Activated T-cell treated with anti-CD3 and anti-CD28 coated beads, Interleukin-2, amount 50 U/mL, for 4 hours (primary cell): Measurements from ENCODE around the gene OR52I2. TPM values are rescaled to one million over a fixed set of nuclear protein-coding genes. Genes with fewer than 3 reads are reported as not detected.

Source experiments
- ATAC-seq, 2 donors: fragments of 200-7000 bp; cut with Tn5 transposase; one replicate each; pipeline ENCODE4 v1.10.0; 2021
- DNase-seq: peaks from one replicate; pipeline ENCODE4 v3.0.0-alpha.2; 2020
- H3K27me3 Mint-ChIP-seq: one replicate; pipeline ENCODE4 v1.8.0; 2021; ENCODE audit warnings: low read depth, mixed read lengths
- H3K36me3 Mint-ChIP-seq: one replicate; pipeline ENCODE4 v1.8.0; 2022; ENCODE audit warnings: mixed read lengths; ENCODE audit not compliant: insufficient read depth
- H3K4me1 Mint-ChIP-seq: one replicate; pipeline ENCODE4 v1.8.0; 2021; ENCODE audit warnings: low read depth, mixed read lengths
- H3K4me3 Mint-ChIP-seq: one replicate; pipeline ENCODE4 v1.8.0; 2021; ENCODE audit warnings: mild to moderate bottlenecking, moderate library complexity, mixed read lengths
- H3K9me3 Mint-ChIP-seq: one replicate; pipeline ENCODE4 v1.8.0; 2021; ENCODE audit warnings: mixed read lengths
- total RNA-seq, 3 donors: library from RNA; stranded (reverse); gene quantifications; one replicate each; pipeline ENCODE4 v1.2.1, GENCODE V29; 2021

The OR52I2 gene
- not detected for total RNA-seq

GRCh38 chr11:4581443-4581842 lies at the start of gene OR52I2:
Gene OR52I2 (plus strand): TSS chr11:4581743.
- Mint-ChIP-seq H3K4me3 (no peak within 1 kb of the TSS), H3K4me1 (no peaks in the 10 kb centered on the region), H3K9me3 (no peaks in the 10 kb centered on the region), H3K36me3 (no peaks in the 10 kb centered on the region), H3K27me3 (peaks cover 34% of the 10 kb centered on the region)
- DNase-seq, result no peak
- no peak for ATAC-seq

DNA sequence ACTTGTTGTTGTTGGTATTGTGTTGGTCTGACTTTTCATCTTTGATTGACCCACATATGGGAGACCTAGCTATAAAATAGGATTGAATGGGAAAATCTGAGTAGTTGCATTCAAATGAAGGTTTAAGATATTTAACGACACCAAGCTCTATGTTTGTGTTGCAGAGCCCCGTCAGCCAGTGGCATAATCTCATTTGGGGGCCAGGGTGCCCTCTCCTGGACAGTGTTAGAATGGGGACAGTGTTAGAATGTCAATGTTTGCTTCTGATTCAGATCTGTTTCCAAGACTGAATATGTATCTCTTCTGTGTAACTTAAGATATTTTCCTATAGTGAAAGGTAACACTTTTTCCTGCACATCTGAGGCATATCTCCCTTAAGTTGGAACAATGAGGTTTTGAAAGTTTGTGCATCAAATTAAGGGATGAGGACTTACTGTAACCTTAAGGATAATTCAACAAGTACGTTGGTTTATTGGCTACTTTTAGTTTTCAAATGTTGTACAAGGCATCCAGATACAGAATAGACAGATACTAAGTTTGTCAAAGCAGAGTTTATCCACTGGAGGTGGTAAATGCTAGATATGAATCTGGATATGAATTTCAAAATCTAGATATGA lies 41.8 kb upstream of the OR52I2 start:
- Mint-ChIP-seq H3K4me3 (no peak overlapping the region), H3K9me3 (no peaks in the 10 kb centered on the region), H3K4me1 (no peaks in the 10 kb centered on the region), H3K27me3 (peaks cover 15% of the 10 kb centered on the region), H3K36me3 (no peaks in the 10 kb centered on the region)
- DNase-seq, result peak; percentile 38
- peak; percentile 62 to 74 for ATAC-seq

DNA sequence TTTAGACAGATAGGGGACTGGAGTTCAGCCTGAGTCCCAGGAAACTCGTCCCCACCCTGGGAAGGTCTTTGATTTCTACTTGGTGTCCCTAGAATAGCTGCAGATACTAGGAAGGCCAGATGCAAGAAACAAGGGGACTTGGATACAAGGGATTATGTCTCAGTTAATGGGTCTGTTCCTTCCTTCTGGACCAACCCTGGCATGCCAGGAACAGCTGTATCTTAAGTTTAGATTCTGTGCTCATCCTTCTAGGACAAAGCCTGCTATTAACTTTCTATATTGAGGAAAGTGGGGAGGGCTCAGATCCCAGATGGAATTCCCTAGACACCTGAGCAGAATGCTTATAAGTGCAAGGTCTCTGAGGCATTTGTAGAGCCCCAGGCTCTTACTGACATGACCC lies 40.5 kb upstream of the OR52I2 start:
- Mint-ChIP-seq H3K9me3 (no peaks in the 10 kb centered on the region), H3K36me3 (no peaks in the 10 kb centered on the region), H3K4me3 (no peak overlapping the region), H3K27me3 (peaks cover 15% of the 10 kb centered on the region), H3K4me1 (no peaks in the 10 kb centered on the region)
- ATAC-seq (no peak), DNase-seq (no peak)

- Mint-ChIP-seq H3K27me3 (peaks cover 14% of the 10 kb centered on the region), H3K36me3 (no peaks in the 10 kb centered on the region), H3K9me3 (no peaks in the 10 kb centered on the region), H3K4me1 (no peaks in the 10 kb centered on the region), H3K4me3 (no peak overlapping the region)
- ATAC-seq, result no peak
- DNase-seq, result no peak
Observed at GRCh38 chr11:4543561-4543960, 38.0 kb upstream of the OR52I2 start.

GRCh38 chr11:4544891-4545290 lies 36.7 kb upstream of the OR52I2 start, which contains the start of gene OR52M1:
Gene OR52M1 (plus strand): TSS chr11:4545191. CDS start chr11:4545191, 0 bp downstream.
- Mint-ChIP-seq H3K36me3 (no peaks in the 10 kb centered on the region), H3K9me3 (no peaks in the 10 kb centered on the region), H3K4me1 (no peaks in the 10 kb centered on the region), H3K4me3 (no peak within 1 kb of the TSS), H3K27me3 (peaks cover 7% of the 10 kb centered on the region)
- ATAC-seq, result no peak
- no peak for DNase-seq

GRCh38 chr11:4546878-4547277 lies 34.7 kb upstream of the OR52I2 start:
- H3K4me1 Mint-ChIP-seq, result no peaks in the 10 kb centered on the region
- peaks cover 14% of the 10 kb centered on the region for H3K27me3 Mint-ChIP-seq
- no peaks in the 10 kb centered on the region for H3K9me3 Mint-ChIP-seq
- H3K36me3 Mint-ChIP-seq, result no peaks in the 10 kb centered on the region
- no peak overlapping the region for H3K4me3 Mint-ChIP-seq
- DNase-seq (no peak), ATAC-seq (no peak)

GRCh38 chr11:4547416-4547815 lies 34.1 kb upstream of the OR52I2 start:
- DNase-seq, result no peak
- no peak for ATAC-seq
- Mint-ChIP-seq H3K36me3 (no peaks in the 10 kb centered on the region), H3K9me3 (no peaks in the 10 kb centered on the region), H3K4me1 (no peaks in the 10 kb centered on the region), H3K4me3 (no peak overlapping the region), H3K27me3 (peaks cover 10% of the 10 kb centered on the region)

- H3K4me1 Mint-ChIP-seq, result no peaks in the 10 kb centered on the region
- H3K4me3 Mint-ChIP-seq, result no peak overlapping the region
- ATAC-seq, result no peak
- no peaks in the 10 kb centered on the region for H3K36me3 Mint-ChIP-seq
- no peaks in the 10 kb centered on the region for H3K9me3 Mint-ChIP-seq
- no peak for DNase-seq
- peaks cover 16% of the 10 kb centered on the region for H3K27me3 Mint-ChIP-seq
Observed at GRCh38 chr11:4551346-4551979, 30.1 kb upstream of the OR52I2 start.

- ATAC-seq, result no peak
- no peak for DNase-seq
- Mint-ChIP-seq H3K9me3 (no peaks in the 10 kb centered on the region), H3K36me3 (no peaks in the 10 kb centered on the region), H3K4me1 (no peaks in the 10 kb centered on the region), H3K27me3 (peaks cover 24% of the 10 kb centered on the region), H3K4me3 (no peak overlapping the region)
Observed at GRCh38 chr11:4559527-4560440, 21.8 kb upstream of the OR52I2 start.

- no peaks in the 10 kb centered on the region for H3K9me3 Mint-ChIP-seq
- DNase-seq (no peak), ATAC-seq (no peak)
- H3K27me3 Mint-ChIP-seq, result peaks cover 24% of the 10 kb centered on the region
- H3K4me1 Mint-ChIP-seq, result no peaks in the 10 kb centered on the region
- no peaks in the 10 kb centered on the region for H3K36me3 Mint-ChIP-seq
- H3K4me3 Mint-ChIP-seq, result no peak overlapping the region
Observed at GRCh38 chr11:4560467-4560866, 21.1 kb upstream of the OR52I2 start.

GRCh38 chr11:4565371-4565770 lies 16.2 kb upstream of the OR52I2 start:
- DNase-seq, result no peak
- no peaks in the 10 kb centered on the region for H3K36me3 Mint-ChIP-seq
- H3K27me3 Mint-ChIP-seq, result peaks cover 6% of the 10 kb centered on the region
- ATAC-seq, result no peak
- H3K4me1 Mint-ChIP-seq, result no peaks in the 10 kb centered on the region
- no peak overlapping the region for H3K4me3 Mint-ChIP-seq
- H3K9me3 Mint-ChIP-seq, result no peaks in the 10 kb centered on the region

DNA sequence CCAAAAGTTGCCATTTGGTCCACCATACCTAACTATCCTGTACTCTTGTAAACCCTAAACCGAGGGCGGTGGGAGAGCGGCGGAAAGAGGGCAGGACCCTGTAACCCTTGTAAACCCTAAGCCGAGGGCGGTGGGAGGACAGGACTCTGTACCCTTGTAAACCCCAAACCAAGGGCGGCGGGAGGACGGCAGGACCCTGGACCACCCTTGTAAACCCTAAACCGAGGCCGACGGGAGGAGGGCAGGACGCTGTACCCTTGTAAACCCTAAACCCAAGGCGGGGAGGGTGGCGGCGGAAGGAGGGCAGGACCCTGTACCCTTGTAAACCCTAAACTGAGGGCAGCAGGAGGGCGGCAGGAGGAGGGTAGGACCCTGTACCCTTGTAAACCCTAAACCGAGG lies 12.5 kb upstream of the OR52I2 start:
- Mint-ChIP-seq H3K4me1 (no peaks in the 10 kb centered on the region), H3K4me3 (no peak overlapping the region), H3K27me3 (no peaks in the 10 kb centered on the region)

DNA sequence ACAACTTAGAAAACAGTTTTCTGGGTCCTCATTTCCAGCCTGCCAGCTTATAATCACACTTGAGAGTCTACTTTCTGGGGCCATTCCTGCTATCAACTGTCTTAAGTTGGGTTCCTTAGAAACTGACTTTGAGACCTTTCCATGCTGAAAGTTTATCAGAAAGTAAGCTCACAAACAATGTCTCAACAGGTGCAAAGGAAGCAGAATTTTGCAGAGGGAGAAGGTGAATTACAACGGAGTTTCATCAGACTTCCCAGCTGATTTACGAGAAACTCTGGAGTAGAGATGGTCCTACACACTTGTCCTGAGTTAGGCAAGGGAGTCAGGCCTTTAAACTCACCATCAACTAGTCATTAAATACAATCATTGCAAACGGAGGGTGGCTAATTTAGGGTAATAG lies 4.7 kb upstream of the OR52I2 start:
- peaks cover 4% of the 10 kb centered on the region for H3K4me1 Mint-ChIP-seq
- no peaks in the 10 kb centered on the region for H3K9me3 Mint-ChIP-seq
- ATAC-seq (no peak), DNase-seq (no peak)
- no peaks in the 10 kb centered on the region for H3K36me3 Mint-ChIP-seq
- H3K4me3 Mint-ChIP-seq, result no peak overlapping the region
- H3K27me3 Mint-ChIP-seq, result peaks cover 20% of the 10 kb centered on the region

More for the DNA sequence above, 12.5 kb upstream of the OR52I2 start:
- no peak for ATAC-seq
- no peaks in the 10 kb centered on the region for H3K36me3 Mint-ChIP-seq
- no peaks in the 10 kb centered on the region for H3K9me3 Mint-ChIP-seq
- DNase-seq, result no peak

- DNase-seq (no peak), ATAC-seq (no peak)
- no peaks in the 10 kb centered on the region for H3K36me3 Mint-ChIP-seq
- no peak overlapping the region for H3K4me3 Mint-ChIP-seq
- H3K9me3 Mint-ChIP-seq, result no peaks in the 10 kb centered on the region
- H3K27me3 Mint-ChIP-seq, result peaks cover 22% of the 10 kb centered on the region
- H3K4me1 Mint-ChIP-seq, result peaks cover 4% of the 10 kb centered on the region
Observed at GRCh38 chr11:4577761-4578160, 3.8 kb upstream of the OR52I2 start.
